ENCODE results near the gene KRTAP5-10.

DNA sequence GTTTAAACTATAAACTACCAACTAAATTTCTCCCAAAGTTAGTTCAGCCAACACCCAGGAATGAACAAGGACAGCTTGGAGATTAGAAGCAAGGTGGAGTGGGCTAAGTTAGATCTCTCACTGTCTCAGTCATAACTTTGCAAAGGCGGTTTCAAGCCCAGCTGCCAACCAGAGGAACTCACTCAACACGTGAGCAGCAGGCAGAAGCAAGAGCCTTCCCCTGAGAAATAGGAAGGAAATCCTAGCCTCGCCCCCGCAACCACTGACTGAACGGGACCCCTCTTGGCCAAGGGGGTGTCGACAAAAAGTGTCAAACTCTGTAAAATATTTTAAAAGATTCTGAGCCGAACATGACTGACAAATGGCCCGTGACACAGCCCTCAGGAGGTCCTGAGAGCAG is 21.5 kb upstream of the KRTAP5-10 start:
- TF ChIP-seq, protein P1, sequence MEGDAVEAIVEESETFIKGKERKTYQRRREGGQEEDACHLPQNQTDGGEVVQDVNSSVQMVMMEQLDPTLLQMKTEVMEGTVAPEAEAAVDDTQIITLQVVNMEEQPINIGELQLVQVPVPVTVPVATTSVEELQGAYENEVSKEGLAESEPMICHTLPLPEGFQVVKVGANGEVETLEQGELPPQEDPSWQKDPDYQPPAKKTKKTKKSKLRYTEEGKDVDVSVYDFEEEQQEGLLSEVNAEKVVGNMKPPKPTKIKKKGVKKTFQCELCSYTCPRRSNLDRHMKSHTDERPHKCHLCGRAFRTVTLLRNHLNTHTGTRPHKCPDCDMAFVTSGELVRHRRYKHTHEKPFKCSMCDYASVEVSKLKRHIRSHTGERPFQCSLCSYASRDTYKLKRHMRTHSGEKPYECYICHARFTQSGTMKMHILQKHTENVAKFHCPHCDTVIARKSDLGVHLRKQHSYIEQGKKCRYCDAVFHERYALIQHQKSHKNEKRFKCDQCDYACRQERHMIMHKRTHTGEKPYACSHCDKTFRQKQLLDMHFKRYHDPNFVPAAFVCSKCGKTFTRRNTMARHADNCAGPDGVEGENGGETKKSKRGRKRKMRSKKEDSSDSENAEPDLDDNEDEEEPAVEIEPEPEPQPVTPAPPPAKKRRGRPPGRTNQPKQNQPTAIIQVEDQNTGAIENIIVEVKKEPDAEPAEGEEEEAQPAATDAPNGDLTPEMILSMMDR (IDR thresholded peaks at IDR 0.05): no peak
- no peak for TF ChIP-seq ATF3 (CRISPR knock-in tag; conservative IDR thresholded peaks at IDR 0.05)
- TF ChIP-seq NFYB (CRISPR knock-in tag; conservative IDR thresholded peaks at IDR 0.05; ENCODE audit: low read depth): no peak
- no peak for TF ChIP-seq STAT6 (CRISPR knock-in tag; conservative IDR thresholded peaks at IDR 0.05; ENCODE audit: low read depth)
- TF ChIP-seq TP53 (CRISPR knock-in tag; IDR thresholded peaks at IDR 0.05): no peak
- TF ChIP-seq NR2C2 (CRISPR knock-in tag; IDR thresholded peaks at IDR 0.05): no peak
- no peak for TF ChIP-seq NFATC4 (CRISPR knock-in tag; IDR thresholded peaks at IDR 0.05)
- TF ChIP-seq KAT7 (CRISPR knock-in tag; IDR thresholded peaks at IDR 0.05; ENCODE audit: borderline replicate concordance): no peak
- TF ChIP-seq MAX (CRISPR knock-in tag; IDR thresholded peaks at IDR 0.05): no peak
- no peak for TF ChIP-seq RELA (CRISPR knock-in tag; IDR thresholded peaks at IDR 0.05; ENCODE audit: borderline replicate concordance)
- TF ChIP-seq ELF4 (CRISPR knock-in tag; IDR thresholded peaks at IDR 0.05; ENCODE audit: low read depth): no peak
- no peak for TF ChIP-seq ETV6 (CRISPR knock-in tag; IDR thresholded peaks at IDR 0.05)
- no peak for TF ChIP-seq GABPB1 (CRISPR knock-in tag; IDR thresholded peaks at IDR 0.05)

Measured in WTC11 (cell line).